Right kidney (tissue), 1 donor: Measurements from ENCODE around the gene STYXL1.

ENCODE experiments used
- DNase-seq: peaks from one replicate; pipeline ENCODE4 v3.0.0-alpha.2; 2016

STYXL1 gene

GRCh38 chr7:75979759-75980429, 67.9 kb downstream of the STYXL1 start:
- DNase-seq = no peak

DNA sequence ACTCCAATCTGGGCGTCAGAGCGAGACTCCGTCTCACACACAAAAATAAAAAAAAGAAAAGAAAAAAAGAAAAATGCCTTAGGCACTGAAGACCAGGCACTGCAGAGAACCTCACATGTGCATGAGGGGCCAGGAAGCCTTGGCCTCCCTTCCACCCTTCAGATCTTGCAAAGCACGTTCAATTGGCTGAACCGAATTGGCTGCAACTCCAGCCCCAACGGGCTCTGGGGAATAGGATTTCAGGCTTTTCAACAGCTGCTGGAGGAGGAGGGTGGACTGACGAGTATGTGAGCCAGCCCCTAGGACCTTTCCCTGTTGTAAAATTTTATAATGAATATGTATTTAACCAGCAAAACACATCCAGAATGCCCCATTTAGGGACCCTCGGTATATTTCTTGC, 70.1 kb downstream of the STYXL1 start:
- DNase-seq = no peak

DNA sequence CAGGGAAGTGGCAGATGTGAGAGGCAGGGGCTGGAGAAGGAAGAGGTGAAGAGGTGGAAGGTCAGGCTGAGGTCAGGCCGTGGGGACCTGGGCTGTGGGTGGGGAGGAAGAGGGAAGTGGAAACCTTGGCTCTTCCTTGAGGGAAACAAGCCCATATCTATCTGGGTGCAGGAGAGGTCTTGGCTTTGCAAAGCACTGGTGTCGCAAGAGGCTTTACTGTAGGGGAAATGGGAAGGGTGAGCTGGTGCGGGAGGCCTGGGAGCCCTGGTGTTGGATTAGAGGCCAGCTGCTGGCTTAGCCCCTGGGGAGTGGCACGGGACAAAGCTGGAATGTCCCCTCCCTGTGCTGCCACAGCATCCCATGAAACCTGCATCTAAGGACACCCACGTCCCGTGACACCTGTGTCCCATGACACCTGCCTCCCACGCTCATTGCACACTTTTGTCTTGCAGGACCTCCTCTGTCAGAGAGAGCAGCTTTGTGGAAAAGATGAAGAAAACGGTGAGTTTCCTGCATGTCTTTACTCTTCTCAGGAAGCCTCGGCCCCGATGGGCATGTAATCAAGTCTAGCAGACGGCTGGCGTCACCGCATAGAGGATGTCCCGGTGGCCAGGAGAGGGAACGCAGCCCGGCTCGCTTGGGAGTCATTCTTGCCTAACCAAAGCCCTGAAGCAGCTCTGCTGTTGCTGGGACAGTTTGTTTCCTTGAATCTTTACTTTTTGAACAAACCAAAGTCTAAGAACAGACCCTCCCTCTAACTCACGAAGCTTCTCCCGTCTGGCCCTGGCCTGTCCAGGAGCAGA, 75.6 kb downstream of the STYXL1 start:
- no peak for DNase-seq

DNA sequence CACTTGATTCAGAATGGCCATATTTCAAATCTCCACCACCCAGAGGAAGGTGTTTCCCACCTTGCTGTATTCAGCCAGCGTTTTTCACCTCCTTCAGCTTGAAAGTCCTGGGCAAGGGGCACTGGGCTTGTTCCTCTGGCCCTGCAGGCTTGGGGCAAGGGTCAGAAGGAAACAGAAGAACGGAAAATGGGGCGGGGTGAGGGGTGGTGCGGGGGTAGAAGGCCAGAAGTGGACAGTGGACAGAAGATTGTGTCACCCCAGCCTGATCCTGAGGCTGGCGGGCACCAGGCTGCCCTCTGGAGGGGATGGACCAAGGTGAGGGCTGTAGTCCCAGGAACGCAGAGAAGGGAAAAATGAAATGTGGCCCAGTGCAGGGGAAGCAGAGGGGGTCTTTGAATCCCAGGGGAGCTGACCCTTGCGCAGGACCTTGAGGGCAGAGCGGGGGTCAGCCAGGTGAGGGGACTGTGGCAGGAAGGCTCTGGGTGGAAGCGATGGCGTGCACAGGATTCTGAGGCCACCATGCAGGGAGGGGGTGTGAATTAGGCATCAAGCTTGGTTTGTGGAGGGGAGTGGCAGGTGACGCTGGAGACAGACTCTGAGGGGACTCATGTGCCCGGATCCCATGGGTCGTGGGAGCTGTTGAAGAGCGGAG, 76.4 kb downstream of the STYXL1 start:
- DNase-seq = no peak

GRCh38 chr7:75969704-75970498, 77.9 kb downstream of the STYXL1 start:
- DNase-seq = no peak

DNA sequence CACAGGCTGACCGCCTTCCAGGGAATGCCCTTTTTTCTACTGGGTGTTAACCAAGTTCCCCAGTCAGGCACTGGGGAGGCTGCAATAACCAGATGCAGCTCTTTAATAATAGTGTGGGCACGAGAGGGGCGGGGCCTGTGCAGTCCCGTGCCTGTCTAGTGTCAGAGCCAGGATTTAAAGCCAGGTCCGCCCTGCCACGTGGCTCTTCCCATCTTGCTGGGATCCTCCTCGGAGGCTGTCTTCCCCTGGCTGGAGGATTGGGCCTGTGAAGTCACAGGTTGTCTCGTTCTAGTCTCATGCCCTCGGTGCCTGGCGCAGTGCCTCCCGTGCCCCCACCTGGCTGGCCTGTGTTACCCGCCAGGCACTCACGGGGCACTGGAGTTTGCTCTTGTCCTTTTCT, 78.6 kb downstream of the STYXL1 start:
- DNase-seq = no peak

DNA sequence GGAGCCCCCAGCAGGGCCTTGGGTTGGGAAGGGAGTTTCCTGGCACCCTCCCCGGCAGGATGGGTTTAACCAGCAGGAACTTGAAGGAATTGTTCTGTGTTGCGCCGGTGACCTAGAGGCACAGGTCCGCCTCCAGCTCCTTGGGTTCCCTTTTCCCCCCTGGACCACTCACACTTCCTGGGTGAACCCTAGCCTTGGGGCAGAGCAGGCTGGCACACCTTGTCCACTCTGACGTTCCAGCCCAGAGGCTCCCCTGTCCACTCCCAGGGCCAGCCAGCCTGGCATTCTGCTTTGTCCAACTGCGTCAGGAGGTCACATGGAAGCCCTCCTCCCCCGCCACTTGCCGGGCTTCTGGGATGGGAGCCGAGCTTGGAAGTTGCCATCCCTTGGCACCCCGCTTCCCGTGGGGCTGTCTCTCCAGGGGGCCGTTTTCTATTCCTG, 79.2 kb downstream of the STYXL1 start:
- DNase-seq = no peak

- DNase-seq = no peak
These were observed 79.8 kb downstream of the STYXL1 start for GRCh38 chr7:75968012-75968411.

GRCh38 chr7:75967487-75967997, 80.3 kb downstream of the STYXL1 start:
- no peak for DNase-seq

DNA sequence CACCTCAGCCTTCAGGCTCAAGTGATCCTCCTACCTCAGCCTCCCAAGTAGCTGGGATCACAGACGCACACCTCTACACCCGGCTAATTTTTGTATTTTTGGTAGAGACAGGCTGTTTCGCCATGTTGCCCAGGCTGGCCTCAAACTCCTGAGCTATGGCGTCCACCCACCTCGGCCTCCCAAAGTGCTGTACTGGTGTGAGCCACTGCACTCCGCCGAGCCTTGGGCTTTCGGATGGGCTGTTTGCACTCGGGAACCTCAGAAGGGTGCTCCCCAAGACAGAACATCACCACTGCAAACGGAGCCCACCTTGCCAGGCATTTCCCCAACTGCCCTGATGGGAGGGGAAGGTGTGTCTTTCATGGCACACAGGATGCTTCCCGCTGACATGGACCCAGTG, 80.7 kb downstream of the STYXL1 start:
- no peak for DNase-seq

GRCh38 chr7:75966190-75966961, 81.4 kb downstream of the STYXL1 start:
- DNase-seq = no peak

GRCh38 chr7:75965617-75966016, 82.2 kb downstream of the STYXL1 start:
- DNase-seq = no peak

DNA sequence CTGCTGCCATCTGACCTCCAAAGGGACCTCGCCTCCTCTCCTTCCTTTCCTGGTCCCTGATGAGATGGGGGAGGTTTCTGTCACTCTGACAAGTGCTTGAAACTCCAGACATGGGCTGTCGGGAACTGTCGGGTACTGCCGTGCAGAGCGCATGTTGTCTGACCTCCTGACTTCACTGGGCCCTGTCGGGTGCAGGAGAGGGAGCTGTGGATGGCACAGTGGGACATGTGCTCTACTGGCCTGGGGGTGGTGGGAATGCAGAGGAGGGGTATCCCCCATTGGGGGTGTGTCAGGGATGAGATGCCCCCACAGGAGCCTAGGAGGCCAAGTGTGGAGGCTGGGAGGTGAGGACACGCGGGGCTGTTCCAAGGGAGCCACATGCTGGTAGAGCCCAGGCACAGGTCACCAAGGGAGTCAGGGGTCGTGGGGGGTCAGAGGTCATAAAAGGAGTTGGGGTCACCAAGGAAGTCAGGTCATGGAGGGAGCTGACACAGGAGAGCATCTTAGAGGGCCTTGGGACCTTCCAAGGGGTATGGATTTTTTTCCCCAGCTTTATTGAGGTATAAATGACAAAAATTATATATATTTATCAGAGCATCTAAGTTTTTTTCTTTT, 84.3 kb downstream of the STYXL1 start:
- DNase-seq = no peak

DNA sequence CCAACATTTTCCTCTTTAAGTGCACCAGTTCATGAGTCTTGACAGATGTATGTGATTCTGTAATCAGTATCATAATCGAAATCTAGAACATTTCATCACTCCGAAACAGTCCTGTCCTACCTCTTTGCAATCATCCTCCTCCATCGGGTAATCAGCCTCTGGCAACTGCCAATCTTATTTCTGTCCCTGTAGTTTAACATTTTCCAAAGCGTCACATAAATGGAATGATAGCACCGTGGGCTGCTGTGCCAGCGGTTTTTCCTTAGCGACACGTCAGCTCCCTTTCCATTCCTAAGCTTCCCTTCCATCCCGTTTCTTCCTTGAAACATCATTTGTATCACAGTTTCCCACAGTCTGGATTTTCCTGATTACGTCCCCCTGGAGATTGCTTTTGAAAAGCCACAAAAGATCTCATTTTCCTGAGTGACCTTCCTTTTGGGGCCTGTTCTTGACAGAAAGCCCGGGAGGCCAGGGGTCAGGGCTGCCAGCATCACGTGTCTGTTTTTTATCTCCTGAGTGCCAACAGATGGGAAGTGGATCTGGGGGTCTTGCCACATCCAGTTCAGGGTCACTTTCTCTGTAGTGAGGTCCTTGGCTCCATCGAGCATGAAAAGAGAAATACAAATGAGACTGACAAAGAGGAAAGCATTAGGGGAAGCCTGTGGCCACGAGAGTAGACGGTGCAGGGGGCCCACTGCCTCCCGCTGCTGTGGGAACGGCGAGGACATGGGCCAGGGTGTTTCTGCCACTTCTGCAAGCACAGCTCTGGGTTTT, 85.0 kb downstream of the STYXL1 start:
- DNase-seq = peak; percentile 51

GRCh38 chr7:75961218-75961617, 86.6 kb downstream of the STYXL1 start:
- DNase-seq = no peak

- DNase-seq = no peak
These were observed 87.4 kb downstream of the STYXL1 start for GRCh38 chr7:75960372-75960771.

DNA sequence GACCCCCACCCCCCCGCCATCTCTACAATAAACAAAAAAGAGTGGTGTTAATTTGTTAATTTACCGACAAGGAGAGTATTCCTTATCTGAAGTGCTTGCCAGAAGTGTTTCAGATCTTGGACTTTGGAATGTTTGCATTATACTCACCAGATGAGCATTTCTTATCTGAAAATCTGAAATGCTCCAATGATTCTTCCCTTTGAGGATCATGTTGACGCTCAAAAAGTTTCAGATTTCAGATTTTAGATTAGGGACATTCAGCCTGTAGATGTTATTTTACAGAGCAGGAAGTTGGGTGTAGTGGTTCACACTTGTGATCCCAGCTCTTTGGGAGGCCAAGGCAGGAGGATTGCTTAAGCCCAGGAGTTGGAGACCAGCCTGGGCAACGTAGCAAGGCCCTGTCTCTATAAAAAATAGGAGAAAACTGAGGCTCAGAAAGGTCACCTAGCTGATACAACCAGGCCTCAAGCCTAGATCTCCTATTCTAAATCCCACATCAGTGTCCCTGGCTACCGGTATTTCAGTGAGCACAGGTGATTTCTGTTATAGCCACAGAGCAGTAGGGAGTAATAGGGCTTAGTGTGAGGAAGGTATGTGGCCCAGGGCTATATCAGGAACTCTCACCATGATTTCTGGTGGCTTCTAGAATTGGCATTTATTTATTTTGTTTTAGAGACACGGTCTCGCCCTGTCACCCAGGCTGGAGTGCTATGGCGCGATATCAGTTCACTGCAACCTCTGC, 88.8 kb downstream of the STYXL1 start:
- DNase-seq = no peak

GRCh38 chr7:75957021-75957736, 90.6 kb downstream of the STYXL1 start:
- peak; percentile 52 for DNase-seq
